HCT116 (cell line): ENCODE data around the gene HS6ST3. TPM values are rescaled to one million over a fixed set of nuclear protein-coding genes. Genes with fewer than 3 reads are reported as not detected.
"Not testable (repeated sequence)": the region's sequence is repeated elsewhere in the genome, so short reads cannot be mapped to it uniquely, and the experiment has no call there.

ENCODE experiments used
- ATAC-seq: fragments of 200-7000 bp; cut with Tn5 transposase; 2 replicates; pipeline ENCODE4 v1.9.1; 2020; ENCODE audit warnings: mild to moderate bottlenecking, moderate library complexity
- BruUV-seq: library from RNA; stranded (reverse); fragments of 400-500 nt; replicated peaks from 2 replicates; lab custom pipeline; 2021; lab: Mats Ljungman, UMichigan
- CTCF ChIA-PET: fragments of 300-600 bp; sonication (Branson Sonifier 250); formaldehyde crosslinking; loops from one replicate; lab custom pipeline; 2021; ENCODE audit warnings: antibody characterized with exemption; lab: Charles Lee
- POLR2A ChIA-PET: fragments of 300-600, 350-600 bp; sonication (Branson Sonifier 250); formaldehyde crosslinking; loops from one replicate; lab custom pipeline; 2021; ENCODE audit warnings: antibody characterized with exemption; lab: Charles Lee
- RAD21 ChIA-PET, 2 experiments: fragments of 300-600 bp; sonication (Branson Sonifier 250); formaldehyde crosslinking; loops; one replicate each; lab custom pipeline; 2023; ENCODE audit warnings: low total read pairs in 2 of 2; ENCODE audit not compliant: uncharacterized antibody in 2 of 2, unreplicated experiment in 2 of 2, low non-redundant PET in 1 of 2; lab: Charles Lee
- DNase-seq: peaks from one replicate; pipeline ENCODE4 v3.0.0-alpha.2; 2010; ENCODE audit warnings: low read depth, low spot score
- H2AFZ ChIP-seq: fragments of 200-600 bp; shearing (Covaris generic), sonication (generic); 2 replicates; pipeline ENCODE4 v1.6.1; 2017; ENCODE audit warnings: low read depth, mixed run types, mixed read lengths, antibody characterized with exemption, low read length; ENCODE audit not compliant: poor library complexity, severe bottlenecking
- H3K27ac ChIP-seq: 2 replicates; pipeline ENCODE4 v1.5.1; 2012; ENCODE audit warnings: low read depth, low read length
- H3K27me3 ChIP-seq: fragments of 200-600 bp; sonication (generic); 2 replicates; pipeline ENCODE4 v1.6.1; 2016; ENCODE audit warnings: mixed run types, low read length, mixed read lengths; ENCODE audit not compliant: insufficient read depth
- H3K36me3 ChIP-seq, 2 experiments: fragments of 200-500 bp in 1 of 2; fragments of 200-600 bp in 1 of 2; sonication (Bioruptor generic) in 1 of 2; sonication (generic) in 1 of 2; 2 replicates each; pipeline versions ENCODE4 v1.5.1 to v1.6.1; 2014 to 2016; ENCODE audit warnings: low read length in 2 of 2, inconsistent platforms in 1 of 2, mixed read lengths in 1 of 2, mixed run types in 1 of 2; ENCODE audit not compliant: insufficient read depth in 2 of 2, control insufficient read depth in 1 of 2
- H3K4me1 ChIP-seq, 2 experiments: fragments of 200-600 bp in 1 of 2; sonication (generic) in 1 of 2; 2 replicates each; pipeline versions ENCODE4 v1.5.1 to v1.6.1; 2012 to 2017; ENCODE audit warnings: low read length in 2 of 2, inconsistent platforms in 1 of 2, mild to moderate bottlenecking in 1 of 2, mixed read lengths in 1 of 2, mixed run types in 1 of 2, moderate library complexity in 1 of 2; ENCODE audit not compliant: insufficient read depth in 2 of 2, control insufficient read depth in 1 of 2
- H3K4me2 ChIP-seq: fragments of 200-600 bp; sonication (generic); 2 replicates; pipeline ENCODE4 v1.6.1; 2017; ENCODE audit warnings: mixed run types, low read length, mixed read lengths
- H3K4me3 ChIP-seq, 2 experiments: fragments of 200-600 bp in 1 of 2; sonication (generic) in 1 of 2; replicated peaks in 1 of 2; 2 replicates each; pipeline ENCODE4 v1.5.1; 2011 to 2016; ENCODE audit warnings: low read length in 2 of 2, control low read depth in 1 of 2, low read depth in 1 of 2, mild to moderate bottlenecking in 1 of 2, mixed read lengths in 1 of 2, mixed run types in 1 of 2
- H3K79me2 ChIP-seq: fragments of 200-600 bp; sonication (generic); 2 replicates; pipeline ENCODE4 v1.6.1; 2017; ENCODE audit warnings: mild to moderate bottlenecking, mixed run types, low read length, moderate library complexity, mixed read lengths; ENCODE audit not compliant: insufficient read depth
- H3K9ac ChIP-seq: fragments of 200-600 bp; sonication (generic); 2 replicates; pipeline ENCODE4 v1.6.1; 2016; ENCODE audit warnings: low read length, mixed read lengths
- H3K9me2 ChIP-seq: fragments of 200-600 bp; sonication (generic), shearing (Covaris generic); 2 replicates; pipeline ENCODE4 v1.6.1; 2017; ENCODE audit warnings: mixed run types, mild to moderate bottlenecking, moderate library complexity; ENCODE audit not compliant: insufficient read depth
- H3K9me3 ChIP-seq, 2 experiments: fragments of 200-500 bp in 1 of 2; fragments of 200-600 bp in 1 of 2; sonication (Bioruptor generic) in 1 of 2; sonication (generic) in 1 of 2; 2 replicates each; pipeline ENCODE4 v1.6.1; 2014 to 2017; ENCODE audit warnings: low read length in 2 of 2, mixed read lengths in 2 of 2, inconsistent platforms in 1 of 2, low read depth in 1 of 2, mild to moderate bottlenecking in 1 of 2, mixed run types in 1 of 2, moderate library complexity in 1 of 2; ENCODE audit not compliant: control insufficient read depth in 1 of 2, insufficient read depth in 1 of 2
- H4K20me1 ChIP-seq: fragments of 200-600 bp; sonication (generic), shearing (Covaris generic); 2 replicates; pipeline ENCODE4 v1.6.1; 2017; ENCODE audit warnings: mixed run types, mild to moderate bottlenecking, moderate library complexity; ENCODE audit not compliant: insufficient read depth
- ATF3 ChIP-seq: IDR thresholded peaks from 2 replicates; pipeline ENCODE4 v1.6.1; 2012
- CBX3 ChIP-seq: IDR thresholded peaks from 2 replicates; pipeline ENCODE4 v1.6.1; 2012; ENCODE audit warnings: low read depth
- ELF1 ChIP-seq: IDR thresholded peaks from 2 replicates; pipeline ENCODE4 v1.6.1; 2012; ENCODE audit warnings: low read depth, borderline replicate concordance
- POLR2AphosphoS5 ChIP-seq: IDR thresholded peaks from 2 replicates; pipeline ENCODE4 v1.6.1; 2011; ENCODE audit warnings: mild to moderate bottlenecking, low read depth, low read length, moderate library complexity
- RAD21 ChIP-seq: IDR thresholded peaks from 2 replicates; pipeline ENCODE4 v1.6.1; 2012; ENCODE audit warnings: low read depth, mild to moderate bottlenecking
- SIN3A ChIP-seq: IDR thresholded peaks from 2 replicates; pipeline ENCODE4 v1.6.1; 2012; ENCODE audit warnings: low read depth
- SP1 ChIP-seq: IDR thresholded peaks from 2 replicates; pipeline ENCODE4 v1.6.1; 2012; ENCODE audit warnings: low read depth
- TCF7L2 ChIP-seq: IDR thresholded peaks from 2 replicates; pipeline ENCODE4 v1.7.0; 2011; ENCODE audit warnings: borderline replicate concordance, inconsistent platforms; ENCODE audit not compliant: insufficient read depth, insufficient read length; ENCODE audit errors: extremely low read depth
- ZBTB33 ChIP-seq: IDR thresholded peaks from 2 replicates; pipeline ENCODE4 v1.6.1; 2011; ENCODE audit warnings: mild to moderate bottlenecking, low read length, moderate library complexity; ENCODE audit not compliant: insufficient replicate concordance; ENCODE audit errors: extremely low read depth
- ZFX ChIP-seq: fragments of 450-650 bp; IDR thresholded peaks from 2 replicates; pipeline ENCODE4 v1.6.1; 2017
- ZNF274 ChIP-seq: fragments of 200-500 bp; sonication (Bioruptor generic); IDR thresholded peaks from 2 replicates; pipeline ENCODE4 v1.6.1; 2014; ENCODE audit warnings: mild to moderate bottlenecking, low read depth, low read length, inconsistent platforms
- intact Hi-C: fragments of 100-400 bp; cut with micrococcal nuclease; formaldehyde crosslinking; loops from 2 replicates; pipeline ENCODE4 v1.10.0; 2022
- total RNA-seq: library from RNA; stranded (reverse); gene quantifications from one replicate; pipeline ENCODE4 v1.2.1, GENCODE V29; 2021; ENCODE audit not compliant: unreplicated experiment

The HS6ST3 gene
- total RNA-seq, 1 experiment from 2014 or later: 0.10 TPM

GRCh38 chr13:96778302-96778701 is 688.4 kb downstream of the HS6ST3 start:
- H3K9ac ChIP-seq, H3K27ac ChIP-seq, H3K9me3 ChIP-seq, RAD21 ChIA-PET, DNase-seq, H3K4me3 ChIP-seq, H3K9me2 ChIP-seq, CTCF ChIA-PET, BruUV-seq, H3K4me1 ChIP-seq, H2AFZ ChIP-seq, H3K36me3 ChIP-seq, intact Hi-C loops, H3K79me2 ChIP-seq, ATAC-seq, H4K20me1 ChIP-seq, POLR2A ChIA-PET, H3K4me2 ChIP-seq: not testable (repeated sequence)
- H3K27me3 ChIP-seq: peaks cover 13% of the 10 kb centered on the region; the same call in 1 of the 2 replicates

- no peak for DNase-seq
- ChIA-PET POLR2A (no interaction called here), CTCF (no interaction called here)
- H3K4me2 ChIP-seq: no peak overlapping the region
- no peak for TF ChIP-seq ATF3
- no peak for TF ChIP-seq ELF1
- TF ChIP-seq ZNF274: no peak
- TF ChIP-seq ZFX: no peak
- TF ChIP-seq TCF7L2: no peak
- no peak for TF ChIP-seq CBX3
- no peak for TF ChIP-seq ZBTB33
- no peak for TF ChIP-seq SIN3A
- TF ChIP-seq SP1: no peak
- no peak for TF ChIP-seq RAD21
- TF ChIP-seq POLR2AphosphoS5: no peak
- TF ChIP-seq, all 23 proteins: peak for 0
- RAD21 ChIA-PET: no interaction called here
- Histone ChIP-seq H3K36me3 (no peaks in the 10 kb centered on the region), H3K27me3 (peaks cover 13% of the 10 kb centered on the region; the same call in 1 of the 2 replicates), H3K4me3 (no peak overlapping the region), H4K20me1 (no peaks in the 10 kb centered on the region), H3K9me2 (no peaks in the 10 kb centered on the region), H2AFZ (no peak overlapping the region), H3K4me1 (no peaks in the 10 kb centered on the region), H3K9me3 (no peaks in the 10 kb centered on the region), H3K27ac (no peak overlapping the region), H3K79me2 (no peaks in the 10 kb centered on the region), H3K9ac (no peak overlapping the region)
- ATAC-seq: no peak
- no TSS peak for BruUV-seq
- intact Hi-C loops: no loop called here
Measured at GRCh38 chr13:96779691-96780090, 689.8 kb downstream of the HS6ST3 start.
